DMS 273 (cell line): ENCODE data around the gene MIPEP.

Source experiments
- DNase-seq: peaks from one replicate; lab custom pipeline; 2025; ENCODE audit not compliant: unreplicated experiment; lab: John Stamatoyannopoulos, UW

Gene MIPEP

DNA sequence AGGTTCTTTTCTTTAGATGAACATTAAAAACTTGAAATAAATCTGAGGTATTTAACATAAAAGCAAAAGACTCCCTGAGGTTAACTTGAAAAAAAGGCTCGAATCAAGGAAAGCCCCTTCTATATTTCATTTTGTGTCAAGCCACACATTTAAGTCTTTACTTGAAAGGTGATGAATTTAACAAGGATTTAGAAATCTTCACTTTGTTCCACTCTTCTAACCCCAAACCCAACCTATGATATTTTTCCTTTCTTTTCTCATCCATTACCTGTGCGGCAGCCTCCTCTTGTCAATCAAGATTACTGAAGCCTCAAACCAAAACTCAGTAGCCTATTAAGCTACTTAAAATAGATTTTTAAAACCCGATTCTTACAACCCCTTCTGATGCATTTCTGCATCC lies 33.8 kb downstream of the MIPEP start:
- DNase-seq = no peak

GRCh38 chr13:23852351-23852750 lies 36.8 kb downstream of the MIPEP start:
- no peak for DNase-seq

DNA sequence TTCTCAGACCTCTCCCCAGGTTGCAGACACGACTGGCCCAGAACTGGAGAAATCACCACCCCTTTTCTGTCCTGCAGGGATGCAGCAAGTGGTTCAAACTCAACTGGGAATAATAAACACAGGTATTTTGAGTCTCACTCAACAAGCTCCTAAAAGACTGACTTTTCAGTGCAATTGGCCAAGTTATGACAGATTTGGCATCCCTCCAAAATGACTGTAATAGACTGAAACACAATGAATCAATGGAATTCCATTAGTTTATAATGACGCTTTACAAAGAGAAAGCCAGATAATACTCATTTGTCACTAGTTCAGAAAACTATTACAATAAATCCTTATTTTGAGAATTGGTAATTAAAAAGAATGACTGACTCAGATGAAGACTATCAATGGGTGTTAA lies 38.1 kb downstream of the MIPEP start:
- no peak for DNase-seq

GRCh38 chr13:23850134-23850533 lies 39.1 kb downstream of the MIPEP start:
- no peak for DNase-seq

DNA sequence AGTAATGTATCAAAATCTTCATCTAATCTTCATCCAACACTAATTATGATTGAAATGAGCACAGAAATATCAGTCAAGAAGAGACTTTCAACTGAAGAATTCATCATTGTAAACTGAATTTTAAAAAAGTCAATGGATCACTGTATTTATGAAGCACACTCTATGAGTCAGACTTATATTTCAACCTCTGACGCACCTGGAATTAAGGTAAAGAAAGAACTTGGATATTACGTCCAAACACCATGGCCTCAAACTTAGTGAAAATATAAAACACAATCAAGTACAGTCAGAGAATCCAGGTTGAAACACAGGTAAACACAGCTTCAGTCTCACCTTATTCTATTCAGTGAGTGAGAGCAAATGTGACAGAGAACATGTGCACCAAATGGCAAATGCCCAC lies 39.5 kb downstream of the MIPEP start:
- no peak for DNase-seq

- no peak for DNase-seq
These were observed 40.5 kb downstream of the MIPEP start for GRCh38 chr13:23848646-23849141.

- DNase-seq = no peak
These were observed 41.2 kb downstream of the MIPEP start for GRCh38 chr13:23848019-23848418.

DNA sequence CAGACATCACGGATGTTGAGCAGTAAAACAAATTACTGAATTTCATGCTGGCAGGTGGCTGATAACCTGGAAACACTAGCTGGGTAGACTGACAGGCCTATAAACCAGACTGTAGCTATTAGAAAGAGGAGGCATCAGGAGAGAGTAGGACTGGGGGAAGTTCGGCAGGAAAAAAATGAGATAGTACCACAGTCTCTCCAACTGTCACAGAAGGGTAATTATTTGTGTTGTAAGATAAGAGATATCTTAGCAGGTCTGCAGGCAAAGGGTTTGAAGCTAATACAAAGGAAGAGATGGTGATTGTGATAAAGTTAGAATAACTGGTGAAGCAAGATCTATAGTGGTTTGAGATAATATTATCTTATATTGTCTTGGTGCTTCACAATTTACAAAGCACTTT lies 41.7 kb downstream of the MIPEP start:
- no peak for DNase-seq

- DNase-seq = no peak
These were observed 44.0 kb downstream of the MIPEP start for GRCh38 chr13:23845105-23845725.

DNA sequence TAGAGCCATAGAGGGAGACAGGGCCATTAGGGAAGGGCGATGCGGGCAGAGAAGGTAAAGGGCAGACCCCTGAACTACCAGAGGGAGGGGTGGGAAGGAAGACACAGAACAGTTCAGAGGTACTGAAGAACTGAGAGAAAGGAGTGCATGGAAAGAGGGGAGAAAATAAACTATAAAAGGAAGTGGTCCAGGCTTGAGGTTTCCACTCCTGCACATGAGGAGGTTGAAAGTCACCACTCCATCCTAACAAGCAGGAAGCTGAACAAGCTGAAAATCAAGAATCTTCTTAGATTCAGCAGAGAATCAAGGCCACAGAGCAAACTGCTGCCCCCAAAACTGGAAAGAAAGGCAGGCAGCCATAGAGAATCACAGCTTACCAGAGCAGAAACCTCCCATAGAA lies 45.1 kb downstream of the MIPEP start:
- no peak for DNase-seq

GRCh38 chr13:23843436-23843835 lies 45.8 kb downstream of the MIPEP start:
- no peak for DNase-seq

DNA sequence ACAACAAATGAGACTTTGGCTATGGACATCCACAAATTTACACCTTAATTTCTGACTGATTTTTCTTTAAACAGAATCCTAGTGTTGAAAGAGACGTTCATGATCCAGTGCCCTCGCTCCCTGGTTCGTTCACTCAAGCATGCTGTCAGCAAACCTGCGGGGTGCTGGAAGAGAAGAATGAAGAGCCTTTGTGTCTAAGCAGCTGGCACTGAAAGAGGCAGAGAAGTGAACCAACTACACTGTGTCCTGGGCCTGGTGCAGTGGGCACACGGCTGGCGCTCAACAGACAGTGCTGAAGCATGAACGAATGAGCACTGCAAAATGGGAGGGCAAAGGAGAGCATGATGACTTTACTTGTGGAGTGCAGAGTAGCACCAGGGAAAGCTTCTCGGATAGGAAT lies 46.8 kb downstream of the MIPEP start:
- DNase-seq = no peak

- no peak for DNase-seq
These were observed 55.2 kb downstream of the MIPEP start for GRCh38 chr13:23833733-23834611.

DNA sequence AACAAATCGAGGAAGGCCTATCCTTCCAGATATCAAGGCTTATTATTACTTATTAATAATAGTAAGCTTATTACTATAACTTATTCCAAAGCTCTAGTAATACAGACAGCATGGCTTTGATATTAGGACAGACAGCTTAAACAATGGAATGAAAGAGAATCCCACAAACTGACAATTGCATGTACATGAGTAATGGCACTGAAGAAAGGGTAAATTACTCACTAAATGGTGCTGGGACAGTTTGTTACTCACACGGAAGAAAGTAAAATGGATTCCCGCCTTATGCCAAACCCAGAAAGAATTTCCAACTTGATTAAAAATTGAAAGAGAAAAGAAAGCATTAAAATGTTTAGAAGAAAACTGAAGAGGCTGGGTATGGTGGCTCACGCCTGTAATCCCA lies 60.3 kb downstream of the MIPEP start:
- DNase-seq = no peak

GRCh38 chr13:23828086-23828485 lies 61.1 kb downstream of the MIPEP start:
- DNase-seq = no peak

GRCh38 chr13:23825179-23825578 lies 64.0 kb downstream of the MIPEP start:
- no peak for DNase-seq

DNA sequence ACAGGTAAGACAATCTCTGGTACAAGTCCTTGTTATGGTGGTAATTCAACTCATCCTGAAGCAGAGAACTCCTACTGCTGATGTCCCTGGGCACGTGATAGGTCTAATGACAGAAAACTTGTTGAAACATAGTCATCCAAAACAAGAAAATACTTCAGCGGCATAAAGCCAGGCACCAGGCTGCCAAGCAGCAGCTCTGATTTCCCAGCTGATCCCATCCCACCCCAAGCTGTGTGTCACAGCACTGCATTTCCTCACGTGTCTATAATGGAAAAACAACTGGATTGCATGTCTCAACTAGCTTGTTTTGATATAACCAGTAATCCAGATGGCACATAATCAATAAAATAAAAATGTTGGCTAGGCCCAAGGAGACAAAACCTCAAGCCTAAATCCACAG lies 64.8 kb downstream of the MIPEP start:
- DNase-seq = no peak

- DNase-seq = no peak
These were observed 66.9 kb downstream of the MIPEP start for GRCh38 chr13:23822252-23822824.

GRCh38 chr13:23820530-23820929 lies 68.7 kb downstream of the MIPEP start:
- no peak for DNase-seq

GRCh38 chr13:23817830-23818229 lies 71.4 kb downstream of the MIPEP start:
- DNase-seq = no peak

DNA sequence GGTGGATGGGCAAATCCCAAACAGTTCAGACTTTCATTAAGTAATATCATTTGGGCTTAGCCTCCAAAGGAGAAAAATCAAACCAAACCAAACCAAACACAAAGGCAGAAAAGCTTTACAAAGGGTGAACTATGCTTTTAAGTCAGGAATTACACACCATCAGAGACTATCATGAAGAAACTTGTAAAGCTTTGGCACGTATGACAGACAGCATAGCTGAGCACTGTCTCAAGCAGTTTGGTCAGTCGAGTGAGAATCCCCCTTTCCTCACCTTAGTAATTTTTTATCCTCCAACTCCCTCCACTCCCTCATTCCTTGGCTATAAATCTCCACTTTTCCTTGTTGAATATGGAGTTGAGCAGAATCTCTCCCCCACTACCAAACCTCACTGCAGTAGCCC lies 72.1 kb downstream of the MIPEP start:
- DNase-seq = no peak

GRCh38 chr13:23813635-23814034 lies 75.6 kb downstream of the MIPEP start:
- DNase-seq = no peak
